Vagina (tissue), 2 donors: ENCODE results near the gene SLC6A8. TPM values are rescaled to one million over a fixed set of nuclear protein-coding genes. Genes with fewer than 3 reads are reported as not detected.
A peak's percentile ranks its signal among the peaks of the same experiment; 100 is the strongest.

ENCODE experiments used
- DNase-seq, 2 donors: peaks; one replicate each; pipeline ENCODE4 v3.0.0-alpha.2; 2017; ENCODE audit errors: extremely low spot score in 2 of 2
- H3K27ac ChIP-seq: fragments of 200-600 bp; sonication (generic); one replicate; pipeline ENCODE4 v1.5.1; 2019
- H3K27me3 ChIP-seq: fragments of 200-600 bp; sonication (generic); one replicate; pipeline ENCODE4 v1.5.1; 2019
- H3K36me3 ChIP-seq, 2 donors: fragments of 200-600 bp; sonication (generic); one replicate each; pipeline ENCODE4 v1.5.1; 2017 to 2019
- H3K4me1 ChIP-seq: fragments of 200-600 bp; sonication (generic); one replicate; pipeline ENCODE4 v1.5.1; 2019
- H3K4me3 ChIP-seq, 2 donors: fragments of 200-600 bp; sonication (generic); 1 replicate in 1 of 2; 2 replicates in 1 of 2; pipeline ENCODE4 v1.5.1; 2016 to 2019
- H3K9me3 ChIP-seq: fragments of 200-600 bp; sonication (generic); one replicate; pipeline ENCODE4 v1.5.1; 2019
- CTCF ChIP-seq, 3 experiments: fragments of 450-650 bp in 2 of 3; fragments of 200-600 bp in 1 of 3; sonication (generic) in 1 of 3; IDR thresholded peaks; one replicate each; pipeline ENCODE4 v1.5.1; 2017 to 2019; ENCODE audit warnings: antibody characterized with exemption in 3 of 3, mild to moderate bottlenecking in 2 of 3, moderate library complexity in 2 of 3
- POLR2A ChIP-seq, 2 donors: fragments of 450-650 bp; IDR thresholded peaks; one replicate each; pipeline ENCODE4 v1.6.1; 2017; ENCODE audit warnings: antibody characterized with exemption in 2 of 2, mild to moderate bottlenecking in 2 of 2, moderate library complexity in 2 of 2
- POLR2AphosphoS5 ChIP-seq, 2 donors: sonication (generic); formaldehyde crosslinking; IDR thresholded peaks; one replicate each; pipeline ENCODE4 v1.9.0; 2017; ENCODE audit warnings: antibody characterized with exemption in 2 of 2, mild to moderate bottlenecking in 2 of 2, low read depth in 1 of 2; ENCODE audit not compliant: insufficient read depth in 1 of 2
- intact Hi-C: fragments of 100-400 bp; cut with DNase I; formaldehyde crosslinking; loops from one replicate; pipeline ENCODE4 v1.15.1; 2023
- total RNA-seq: library from RNA; depleted of rRNA; stranded (reverse); fragments of >200 nt; gene quantifications from one replicate; pipeline ENCODE4 v1.2.3, GENCODE V29; 2016

Gene SLC6A8
- total RNA-seq, 1 donor from 2014 or later: 29.2 TPM

DNA sequence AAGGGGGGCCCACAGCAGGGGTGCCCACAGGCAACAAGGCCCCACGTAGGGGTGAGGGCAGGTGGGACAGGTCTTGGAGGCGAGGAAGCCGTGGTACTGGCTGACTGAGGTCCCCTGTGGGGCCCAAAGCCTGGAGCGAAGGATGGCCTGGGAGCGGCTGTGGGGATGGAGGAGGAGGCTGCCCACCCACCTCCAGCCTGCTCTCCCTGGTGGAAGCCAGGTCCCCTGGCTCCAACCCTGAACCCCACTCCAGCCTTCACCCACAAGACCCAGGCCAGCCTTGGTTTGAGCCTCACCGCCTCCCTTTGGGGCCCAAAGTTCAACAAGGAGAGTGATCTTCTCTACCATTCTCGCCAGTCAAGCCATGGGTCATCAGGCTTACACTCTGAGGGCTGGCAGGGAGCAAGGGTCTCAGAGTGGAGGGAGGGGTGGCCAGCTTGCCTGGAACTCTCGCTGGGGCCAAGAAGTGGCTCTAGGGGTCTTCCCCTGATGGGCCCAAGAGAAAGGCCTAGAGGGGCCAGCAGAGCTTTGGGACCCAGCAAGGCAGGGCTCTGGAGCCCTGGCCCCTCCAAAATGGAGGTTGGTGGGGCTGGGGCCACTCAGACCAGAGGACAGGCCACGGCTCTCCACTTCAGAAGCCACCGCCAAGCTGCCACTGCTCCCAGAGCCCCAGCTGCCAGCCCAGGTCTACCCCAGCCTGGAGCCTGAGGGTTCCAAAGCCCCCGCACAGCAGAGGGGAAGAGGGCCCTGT is 19.1 kb upstream of the SLC6A8 start:
- Histone ChIP-seq H3K4me1 (peaks cover 4% of the 10 kb centered on the region), H3K4me3 (no peak overlapping the region), H3K27me3 (no peaks in the 10 kb centered on the region), H3K9me3 (no peaks in the 10 kb centered on the region), H3K27ac (no peak overlapping the region), H3K36me3 (no peaks in the 10 kb centered on the region)
- DNase-seq: no peak
- TF ChIP-seq CTCF (IDR thresholded peaks at IDR 0.05) (no peak), POLR2A (IDR thresholded peaks at IDR 0.05) (no peak), POLR2AphosphoS5 (IDR thresholded peaks at IDR 0.05; ENCODE audit: insufficient read depth in 1 of 2, low read depth in 1 of 2) (no peak)
- intact Hi-C loops: loop anchor here (10.0 kb wide), 1 partner anchor 724 kb away; no protein-coding TSS in a partner anchor

GRCh38 chrX:153669174-153669890 is 18.4 kb upstream of the SLC6A8 start:
- DNase-seq: no peak
- intact Hi-C loops: loop anchor here (10.0 kb wide), 1 partner anchor 725 kb away; no protein-coding TSS in a partner anchor
- no peaks in the 10 kb centered on the region for H3K27me3 ChIP-seq
- no peaks in the 10 kb centered on the region for H3K9me3 ChIP-seq
- H3K27ac ChIP-seq: no peak overlapping the region
- TF ChIP-seq POLR2AphosphoS5 (IDR thresholded peaks at IDR 0.05; ENCODE audit: insufficient read depth in 1 of 2, low read depth in 1 of 2) (no peak), CTCF (IDR thresholded peaks at IDR 0.05) (peak in 2 of 3 experiments; percentile 51 to 58)
- H3K4me3 ChIP-seq: no peak overlapping the region
- H3K4me1 ChIP-seq: peaks cover 4% of the 10 kb centered on the region
- no peaks in the 10 kb centered on the region for H3K36me3 ChIP-seq

DNA sequence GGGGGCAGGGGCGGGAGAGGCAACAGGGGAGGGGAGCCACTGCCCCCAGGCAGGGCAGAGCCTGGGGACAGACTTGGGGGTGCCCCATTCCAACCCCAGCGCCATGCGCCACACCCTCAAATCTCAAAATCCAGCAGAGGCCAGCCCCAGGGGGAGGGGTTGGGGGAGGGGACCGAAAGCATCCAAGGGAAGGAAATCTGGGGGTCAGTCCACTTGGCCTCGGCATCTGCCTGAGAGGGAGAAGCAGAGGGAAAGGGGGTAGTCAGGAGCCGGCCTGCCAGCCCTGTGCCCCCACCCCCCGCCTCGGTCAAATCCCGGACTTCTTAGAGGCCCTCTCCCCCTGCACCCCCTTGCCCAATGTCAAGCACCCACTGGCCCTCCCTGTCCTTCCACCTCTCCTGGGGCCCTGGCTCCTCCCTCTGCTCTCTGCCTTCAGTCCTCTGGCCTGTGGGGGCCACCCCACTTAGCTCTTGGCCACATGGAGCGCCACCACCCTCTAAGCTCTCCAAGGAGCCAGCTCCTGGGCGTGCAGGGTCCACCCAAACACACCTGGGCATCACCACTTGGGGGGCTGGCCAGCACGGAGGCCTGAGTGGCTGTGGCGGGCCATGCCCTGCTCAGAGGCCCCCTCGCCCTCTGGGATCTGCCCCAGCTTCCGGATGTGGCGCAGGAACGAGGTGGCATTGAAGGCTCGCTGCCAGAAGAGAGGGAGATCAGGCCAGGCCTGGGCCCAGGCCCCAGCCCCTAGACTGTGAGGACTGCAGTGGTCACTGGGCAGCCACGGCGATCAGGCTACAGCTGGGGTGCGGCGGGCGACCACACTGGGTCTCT is 17.6 kb upstream of the SLC6A8 start:
- no peaks in the 10 kb centered on the region for H3K9me3 ChIP-seq
- H3K27ac ChIP-seq: no peak overlapping the region
- no peaks in the 10 kb centered on the region for H3K36me3 ChIP-seq
- no peaks in the 10 kb centered on the region for H3K27me3 ChIP-seq
- peak in 1 of 2 donors; percentile 96 for DNase-seq
- TF ChIP-seq CTCF (IDR thresholded peaks at IDR 0.05) (no peak), POLR2AphosphoS5 (IDR thresholded peaks at IDR 0.05; ENCODE audit: insufficient read depth in 1 of 2, low read depth in 1 of 2) (no peak), POLR2A (IDR thresholded peaks at IDR 0.05) (no peak)
- peaks cover 4% of the 10 kb centered on the region for H3K4me1 ChIP-seq
- H3K4me3 ChIP-seq: no peak overlapping the region
- intact Hi-C loops: loop anchor here (10.0 kb wide), 2 partner anchors 115 to 725 kb away; no protein-coding TSS in a partner anchor

DNA sequence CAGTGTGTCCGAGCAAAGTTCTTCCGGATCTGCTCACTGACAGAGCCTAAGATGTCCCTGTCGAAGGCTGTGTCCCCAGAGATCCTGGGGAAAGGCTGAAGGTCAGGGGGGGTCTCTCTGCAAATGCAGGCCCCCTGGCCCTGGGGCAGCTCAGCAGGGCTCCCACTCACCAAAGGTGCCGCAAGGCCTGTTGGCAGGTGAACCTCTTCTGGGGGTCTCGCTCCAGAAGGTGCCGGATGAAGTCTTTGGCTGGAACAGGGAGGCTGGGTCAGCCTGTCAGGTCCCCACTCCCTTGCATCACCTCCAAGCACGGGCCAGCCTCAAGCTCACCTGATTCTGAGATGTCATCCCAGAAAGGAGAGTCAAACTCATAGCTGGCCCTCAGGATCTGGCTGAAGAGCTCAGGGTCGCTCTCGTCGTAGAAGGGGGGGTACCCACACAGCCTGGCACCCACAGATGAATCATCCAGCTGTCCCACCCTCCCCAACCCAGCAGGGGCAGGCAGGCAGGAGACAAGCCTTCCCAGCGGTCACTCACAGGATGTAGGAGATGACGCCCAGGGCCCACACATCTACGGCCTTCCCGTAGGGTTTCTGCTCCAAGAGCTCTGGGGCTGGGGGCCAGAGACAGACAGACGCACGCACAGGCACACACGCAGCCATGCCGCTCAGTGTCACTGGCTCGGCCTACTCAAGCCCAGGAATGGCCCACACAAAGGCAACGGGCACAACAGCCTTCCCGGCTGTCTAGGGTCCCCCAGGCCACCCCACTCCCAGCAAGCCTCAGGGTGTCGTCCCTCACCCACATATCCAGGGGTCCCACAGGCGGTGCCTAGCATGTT is 16.8 kb upstream of the SLC6A8 start:
- Histone ChIP-seq H3K4me3 (no peak overlapping the region), H3K27me3 (no peaks in the 10 kb centered on the region), H3K36me3 (no peaks in the 10 kb centered on the region), H3K9me3 (no peaks in the 10 kb centered on the region), H3K4me1 (peaks cover 4% of the 10 kb centered on the region), H3K27ac (no peak overlapping the region)
- DNase-seq: no peak
- TF ChIP-seq POLR2A (IDR thresholded peaks at IDR 0.05) (no peak), CTCF (IDR thresholded peaks at IDR 0.05) (no peak)
- intact Hi-C loops: loop anchor here (10.0 kb wide), 1 partner anchor 116 kb away; no protein-coding TSS in a partner anchor
